ENCODE data around the gene KAT8. TPM values are rescaled to one million over a fixed set of nuclear protein-coding genes. Genes with fewer than 3 reads are reported as not detected.

Gene KAT8
- total RNA-seq, 2 experiments from 2014 or later: 114 to 124 TPM

GRCh38 chr16:31085873-31086628 lies 31.4 kb upstream of the KAT8 start:
- Histone ChIP-seq H3K27ac (ENCODE audit: low read depth in 1 of 2, low read length in 2 of 2) (no peak overlapping the region), H3K9me3 (ENCODE audit: control insufficient read depth in 1 of 2, insufficient read depth in 1 of 2, low read length in 2 of 2) (no peaks in the 10 kb centered on the region), H3K27me3 (ENCODE audit: control insufficient read depth in 1 of 2, insufficient read depth in 2 of 2, low read length in 2 of 2) (no peaks in the 10 kb centered on the region), H3K4me3 (ENCODE audit: low read length) (no peak overlapping the region), H3K36me3 (ENCODE audit: insufficient read depth, low read length) (peaks cover 44% of the 10 kb centered on the region), H3K4me1 (ENCODE audit: insufficient read depth, low read length) (peaks cover 8% of the 10 kb centered on the region)
- peaks cover 37% of the 10 kb centered on the region for H3K36me3 Mint-ChIP-seq (ENCODE audit: low read depth)
- ChIA-PET CTCF (no interaction called here), POLR2A (interaction anchor here (0.7 to 1.2 kb wide), 2 partner anchors 12 to 56 kb away, joined by 5 to 7 read pairs; partner anchors contain the start of genes ZNF646 and ZNF668)
- peaks cover 8% of the 10 kb centered on the region for H3K4me1 Mint-ChIP-seq (ENCODE audit: low read depth)
- DNase-seq (no peak), ATAC-seq (ENCODE audit: poor library complexity) (no peak)
- no peak overlapping the region for H3K27ac Mint-ChIP-seq
- no peaks in the 10 kb centered on the region for H3K27me3 Mint-ChIP-seq
- intact Hi-C loops (cut with DNase I, micrococcal nuclease): no loop called here
- H3K9me3 Mint-ChIP-seq: no peaks in the 10 kb centered on the region
- H3K4me3 Mint-ChIP-seq: no peak overlapping the region
- no peak for TF ChIP-seq CTCF (IDR thresholded peaks at IDR 0.05)

GRCh38 chr16:31086629-31086906 lies 30.9 kb upstream of the KAT8 start:
- TF ChIP-seq CTCF (IDR thresholded peaks at IDR 0.05): no peak
- no peaks in the 10 kb centered on the region for H3K27me3 Mint-ChIP-seq
- Histone ChIP-seq H3K36me3 (ENCODE audit: insufficient read depth, low read length) (peaks cover 39% of the 10 kb centered on the region), H3K9me3 (ENCODE audit: control insufficient read depth in 1 of 2, insufficient read depth in 1 of 2, low read length in 2 of 2) (no peaks in the 10 kb centered on the region), H3K4me1 (ENCODE audit: insufficient read depth, low read length) (peaks cover 8% of the 10 kb centered on the region), H3K4me3 (ENCODE audit: low read length) (no peak overlapping the region), H3K27me3 (ENCODE audit: control insufficient read depth in 1 of 2, insufficient read depth in 2 of 2, low read length in 2 of 2) (no peaks in the 10 kb centered on the region), H3K27ac (ENCODE audit: low read depth in 1 of 2, low read length in 2 of 2) (no peak overlapping the region)
- DNase-seq (no peak), ATAC-seq (ENCODE audit: poor library complexity) (no peak)
- H3K9me3 Mint-ChIP-seq: no peaks in the 10 kb centered on the region
- intact Hi-C loops (cut with DNase I, micrococcal nuclease): no loop called here
- ChIA-PET CTCF (no interaction called here), POLR2A (interaction anchor here (1.2 kb wide), 1 partner anchor 55 kb away, joined by 7 read pairs; no protein-coding TSS in a partner anchor)
- H3K4me3 Mint-ChIP-seq: no peak overlapping the region
- H3K4me1 Mint-ChIP-seq (ENCODE audit: low read depth): peaks cover 8% of the 10 kb centered on the region
- H3K27ac Mint-ChIP-seq: no peak overlapping the region
- peaks cover 37% of the 10 kb centered on the region for H3K36me3 Mint-ChIP-seq (ENCODE audit: low read depth)

- H3K27ac Mint-ChIP-seq: no peak overlapping the region
- no peak overlapping the region for H3K4me3 Mint-ChIP-seq
- Histone ChIP-seq H3K4me3 (ENCODE audit: low read length) (no peak overlapping the region), H3K27me3 (ENCODE audit: control insufficient read depth in 1 of 2, insufficient read depth in 2 of 2, low read length in 2 of 2) (no peaks in the 10 kb centered on the region), H3K27ac (ENCODE audit: low read depth in 1 of 2, low read length in 2 of 2) (no peak overlapping the region), H3K9me3 (ENCODE audit: control insufficient read depth in 1 of 2, insufficient read depth in 1 of 2, low read length in 2 of 2) (no peaks in the 10 kb centered on the region), H3K4me1 (ENCODE audit: insufficient read depth, low read length) (no peaks in the 10 kb centered on the region), H3K36me3 (ENCODE audit: insufficient read depth, low read length) (peaks cover 34% of the 10 kb centered on the region)
- ATAC-seq (ENCODE audit: poor library complexity): no peak
- H3K36me3 Mint-ChIP-seq (ENCODE audit: low read depth): peaks cover 34% of the 10 kb centered on the region
- CTCF ChIA-PET: no interaction called here
- intact Hi-C loops (cut with DNase I, micrococcal nuclease): no loop called here
- H3K27me3 Mint-ChIP-seq: no peaks in the 10 kb centered on the region
- TF ChIP-seq CTCF (IDR thresholded peaks at IDR 0.05): no peak
- H3K4me1 Mint-ChIP-seq (ENCODE audit: low read depth): peaks cover 5% of the 10 kb centered on the region
- no peak for DNase-seq
- POLR2A ChIA-PET: no interaction called here
- H3K9me3 Mint-ChIP-seq: no peaks in the 10 kb centered on the region
Observed at GRCh38 chr16:31087481-31087880, 30.0 kb upstream of the KAT8 start.

Data from CD4-positive, alpha-beta T cell (primary cell).